PC-9 (cell line): ENCODE measurements around the gene ING4.

Source experiments
- EZH2 ChIP-seq: fragments of 200-600 bp; sonication (generic); IDR thresholded peaks from 2 replicates; pipeline ENCODE4 v1.8.0; 2017; ENCODE audit warnings: antibody characterized with exemption, low read depth
- TF ChIP-seq, protein P1 (sequence below): fragments of 200-600 bp; sonication (generic); conservative IDR thresholded peaks from 2 replicates; pipeline ENCODE4 v1.6.1; 2017; ENCODE audit warnings: mixed run types, antibody characterized with exemption, mild to moderate bottlenecking, moderate library complexity

DNA sequence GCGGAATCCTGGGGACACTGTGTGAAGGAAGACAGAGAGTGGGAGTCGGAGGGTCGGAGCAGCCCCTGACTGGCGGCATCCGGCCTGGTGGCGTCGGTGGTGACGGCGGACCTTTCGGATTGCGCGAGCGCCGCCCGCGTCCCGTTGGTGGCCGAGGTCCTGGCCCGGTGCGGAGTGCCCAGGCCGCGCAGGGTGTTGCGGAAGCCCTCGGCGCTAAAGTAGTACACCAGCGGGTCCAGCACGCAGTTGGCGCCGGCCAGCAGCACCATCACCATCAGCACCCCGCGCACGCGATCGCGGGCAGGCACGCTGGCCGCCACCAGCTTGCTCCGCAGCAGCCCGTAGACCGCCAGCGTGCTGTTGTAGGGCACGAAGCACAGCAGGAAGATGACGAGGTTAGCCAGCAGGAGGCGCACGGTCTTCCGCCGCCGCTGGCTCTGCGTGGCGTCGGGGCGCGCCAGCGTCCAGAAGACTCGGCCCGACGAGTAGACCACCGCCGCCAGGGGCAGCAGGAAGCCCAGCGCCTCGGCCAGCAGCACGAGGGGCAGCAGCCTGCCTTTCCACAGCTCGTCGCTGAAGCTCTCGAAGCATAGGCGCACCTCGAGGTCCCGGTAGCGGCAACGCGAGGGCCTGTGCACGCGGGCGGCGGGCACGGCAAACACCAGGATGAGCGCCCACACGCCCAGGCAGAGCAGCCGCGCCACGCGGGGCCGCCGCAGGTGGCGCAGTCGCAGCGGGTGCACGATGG is 42.6 kb downstream of the ING4 start:
- TF ChIP-seq, protein P1, sequence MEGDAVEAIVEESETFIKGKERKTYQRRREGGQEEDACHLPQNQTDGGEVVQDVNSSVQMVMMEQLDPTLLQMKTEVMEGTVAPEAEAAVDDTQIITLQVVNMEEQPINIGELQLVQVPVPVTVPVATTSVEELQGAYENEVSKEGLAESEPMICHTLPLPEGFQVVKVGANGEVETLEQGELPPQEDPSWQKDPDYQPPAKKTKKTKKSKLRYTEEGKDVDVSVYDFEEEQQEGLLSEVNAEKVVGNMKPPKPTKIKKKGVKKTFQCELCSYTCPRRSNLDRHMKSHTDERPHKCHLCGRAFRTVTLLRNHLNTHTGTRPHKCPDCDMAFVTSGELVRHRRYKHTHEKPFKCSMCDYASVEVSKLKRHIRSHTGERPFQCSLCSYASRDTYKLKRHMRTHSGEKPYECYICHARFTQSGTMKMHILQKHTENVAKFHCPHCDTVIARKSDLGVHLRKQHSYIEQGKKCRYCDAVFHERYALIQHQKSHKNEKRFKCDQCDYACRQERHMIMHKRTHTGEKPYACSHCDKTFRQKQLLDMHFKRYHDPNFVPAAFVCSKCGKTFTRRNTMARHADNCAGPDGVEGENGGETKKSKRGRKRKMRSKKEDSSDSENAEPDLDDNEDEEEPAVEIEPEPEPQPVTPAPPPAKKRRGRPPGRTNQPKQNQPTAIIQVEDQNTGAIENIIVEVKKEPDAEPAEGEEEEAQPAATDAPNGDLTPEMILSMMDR: no peak
- no peak for TF ChIP-seq EZH2
